ENCODE results near the gene SNAP25. TPM values are rescaled to one million over a fixed set of nuclear protein-coding genes. Genes with fewer than 3 reads are reported as not detected.

SNAP25 gene
- total RNA-seq, 1 donor from 2014 or later: 1.9 TPM

DNA sequence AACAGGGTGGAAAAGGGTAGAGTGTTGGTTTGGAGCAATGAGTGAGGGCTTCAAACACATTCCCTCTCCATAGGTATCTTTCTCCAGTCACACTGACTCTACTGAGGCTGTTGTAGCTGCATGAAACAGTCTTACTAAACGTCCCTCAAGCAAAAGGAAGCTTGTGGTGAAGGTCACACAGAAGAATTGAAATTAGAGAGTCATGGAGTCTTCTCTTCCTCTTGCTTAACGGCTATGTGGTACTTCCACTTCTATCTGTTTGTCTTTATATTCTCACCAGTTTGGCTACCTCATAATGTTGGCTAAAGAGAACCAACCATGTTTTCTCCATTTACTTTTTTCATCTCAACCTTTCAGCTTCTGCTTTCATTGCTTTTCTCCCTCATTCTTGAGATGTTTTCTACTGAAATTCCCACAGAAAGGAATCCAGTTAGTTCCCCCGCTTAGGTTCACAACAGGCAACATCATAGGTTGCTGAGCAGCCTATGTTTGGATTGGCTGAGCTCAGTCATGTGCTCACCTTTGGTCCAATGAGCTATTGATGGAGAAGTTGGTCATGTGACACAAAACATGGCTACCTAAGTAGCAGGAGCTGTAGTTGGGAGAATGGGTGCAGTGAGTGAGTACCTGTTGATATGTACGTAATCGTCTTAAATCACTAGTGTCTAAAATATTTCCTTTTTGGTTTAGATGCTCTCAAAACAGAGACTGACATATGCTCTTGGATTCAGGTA lies 99.8 kb downstream of the SNAP25 start:
- TF ChIP-seq, protein P1, sequence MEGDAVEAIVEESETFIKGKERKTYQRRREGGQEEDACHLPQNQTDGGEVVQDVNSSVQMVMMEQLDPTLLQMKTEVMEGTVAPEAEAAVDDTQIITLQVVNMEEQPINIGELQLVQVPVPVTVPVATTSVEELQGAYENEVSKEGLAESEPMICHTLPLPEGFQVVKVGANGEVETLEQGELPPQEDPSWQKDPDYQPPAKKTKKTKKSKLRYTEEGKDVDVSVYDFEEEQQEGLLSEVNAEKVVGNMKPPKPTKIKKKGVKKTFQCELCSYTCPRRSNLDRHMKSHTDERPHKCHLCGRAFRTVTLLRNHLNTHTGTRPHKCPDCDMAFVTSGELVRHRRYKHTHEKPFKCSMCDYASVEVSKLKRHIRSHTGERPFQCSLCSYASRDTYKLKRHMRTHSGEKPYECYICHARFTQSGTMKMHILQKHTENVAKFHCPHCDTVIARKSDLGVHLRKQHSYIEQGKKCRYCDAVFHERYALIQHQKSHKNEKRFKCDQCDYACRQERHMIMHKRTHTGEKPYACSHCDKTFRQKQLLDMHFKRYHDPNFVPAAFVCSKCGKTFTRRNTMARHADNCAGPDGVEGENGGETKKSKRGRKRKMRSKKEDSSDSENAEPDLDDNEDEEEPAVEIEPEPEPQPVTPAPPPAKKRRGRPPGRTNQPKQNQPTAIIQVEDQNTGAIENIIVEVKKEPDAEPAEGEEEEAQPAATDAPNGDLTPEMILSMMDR (IDR thresholded peaks at IDR 0.05): no peak
- Histone ChIP-seq H3K27ac (no peak overlapping the region), H3K27me3 (no peaks in the 10 kb centered on the region), H3K9me3 (no peaks in the 10 kb centered on the region), H3K4me1 (no peaks in the 10 kb centered on the region), H3K36me3 (no peaks in the 10 kb centered on the region), H3K4me3 (no peak overlapping the region)
- DNase-seq (no peak), ATAC-seq (no peak)
- intact Hi-C loops (cut with DNase I): no loop called here

DNA sequence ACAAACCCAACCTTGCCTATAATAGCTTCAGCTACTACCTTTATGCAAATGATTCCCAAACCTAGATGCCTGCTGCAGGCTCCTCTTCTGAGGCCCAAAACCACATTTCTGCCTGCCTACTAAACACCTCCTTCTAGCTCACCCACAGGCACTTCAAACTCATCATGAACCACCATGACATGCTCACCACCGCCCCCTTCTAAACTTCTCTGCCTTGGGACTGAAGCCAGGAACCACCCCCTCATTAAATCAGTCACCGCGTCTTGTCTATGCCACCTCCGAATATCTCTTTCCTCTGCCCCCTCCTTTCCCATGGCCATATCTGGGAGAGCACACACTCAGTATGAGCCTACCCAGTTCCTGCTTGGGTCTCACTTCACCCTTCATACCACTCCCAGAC lies 101.2 kb downstream of the SNAP25 start:
- H3K4me1 ChIP-seq: no peaks in the 10 kb centered on the region
- H3K27me3 ChIP-seq: no peaks in the 10 kb centered on the region
- ATAC-seq (no peak), DNase-seq (no peak)
- H3K27ac ChIP-seq: no peak overlapping the region
- intact Hi-C loops (cut with DNase I): no loop called here
- H3K9me3 ChIP-seq: no peaks in the 10 kb centered on the region
- H3K36me3 ChIP-seq: no peaks in the 10 kb centered on the region
- H3K4me3 ChIP-seq: no peak overlapping the region
- TF ChIP-seq, protein P1 (IDR thresholded peaks at IDR 0.05): no peak

DNA sequence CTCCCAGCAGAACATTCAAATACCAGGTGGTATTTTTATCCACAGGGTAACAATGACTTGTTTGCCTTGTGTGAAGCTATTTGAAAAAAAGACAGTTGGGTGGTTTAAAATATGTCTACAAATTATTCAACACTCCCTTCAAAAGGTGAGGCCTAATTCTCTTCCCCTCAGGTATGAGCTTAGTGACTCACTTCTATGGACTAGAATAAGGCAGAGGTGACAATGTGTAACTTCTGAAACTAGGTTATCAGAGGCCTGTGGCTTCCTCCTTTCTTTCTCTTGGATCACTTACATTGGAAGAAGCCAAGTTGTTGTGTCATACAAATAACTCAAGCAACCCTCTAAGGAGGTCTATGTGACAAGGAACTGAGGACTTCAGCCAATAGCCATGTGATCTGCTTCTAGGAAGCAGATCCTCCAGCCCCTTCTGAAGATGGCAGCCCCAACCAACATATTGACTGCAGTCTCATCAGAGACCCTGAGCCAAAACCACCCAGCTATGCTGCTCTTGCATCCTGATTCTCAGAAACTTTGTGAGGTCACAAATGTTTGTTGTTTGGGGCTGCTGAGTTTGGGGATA lies 102.6 kb downstream of the SNAP25 start:
- DNase-seq (no peak), ATAC-seq (no peak)
- no peak overlapping the region for H3K27ac ChIP-seq
- TF ChIP-seq, protein P1 (IDR thresholded peaks at IDR 0.05): no peak
- H3K9me3 ChIP-seq: no peaks in the 10 kb centered on the region
- H3K4me1 ChIP-seq: no peaks in the 10 kb centered on the region
- intact Hi-C loops (cut with DNase I): no loop called here
- H3K27me3 ChIP-seq: no peaks in the 10 kb centered on the region
- no peak overlapping the region for H3K4me3 ChIP-seq
- no peaks in the 10 kb centered on the region for H3K36me3 ChIP-seq

DNA sequence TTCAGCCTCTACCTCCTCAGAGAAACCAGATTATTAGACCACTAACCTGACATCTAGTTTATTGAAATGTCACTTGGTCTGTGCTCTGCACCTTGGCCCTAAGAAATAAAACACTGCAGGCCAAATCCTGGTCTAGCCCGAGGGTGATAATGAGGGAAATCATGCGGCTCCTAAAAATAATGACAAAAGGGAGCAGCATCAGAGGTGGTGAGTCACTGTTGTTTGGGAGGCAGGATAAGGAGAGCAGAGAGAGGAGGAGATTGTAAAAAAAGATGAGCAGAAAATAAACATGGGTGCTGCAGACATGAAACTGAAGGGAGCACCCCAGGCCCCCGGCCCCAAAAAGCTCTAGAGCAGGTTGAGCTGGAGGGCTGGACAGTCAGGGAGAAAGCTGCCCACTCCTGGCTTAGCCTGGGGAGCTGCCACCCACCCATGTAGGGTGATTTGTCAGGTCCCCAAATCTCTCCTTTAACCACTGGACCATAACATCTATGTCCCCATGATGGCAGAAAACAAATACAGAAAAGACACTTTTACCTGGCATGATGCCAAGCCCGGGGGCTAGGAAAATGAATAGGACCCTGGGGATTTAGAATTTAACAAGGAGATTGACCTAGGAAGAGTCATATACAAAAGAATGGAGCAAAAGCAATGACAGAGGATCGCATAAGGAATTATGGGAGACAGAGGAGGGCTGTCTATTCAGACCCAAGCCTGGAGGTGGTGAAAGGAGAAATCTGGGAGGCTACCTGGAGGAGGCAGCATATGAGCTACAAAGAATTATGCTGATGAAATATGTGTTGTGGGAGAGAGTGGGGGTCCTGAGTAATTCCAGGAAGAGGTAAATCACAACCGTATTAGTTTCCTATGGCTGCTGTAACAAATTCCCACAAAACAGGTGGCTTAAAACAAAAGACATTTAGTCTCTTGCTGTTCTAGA lies 103.7 kb downstream of the SNAP25 start:
- no peak overlapping the region for H3K27ac ChIP-seq
- no peaks in the 10 kb centered on the region for H3K27me3 ChIP-seq
- TF ChIP-seq, protein P1 (IDR thresholded peaks at IDR 0.05): no peak
- no peak overlapping the region for H3K4me3 ChIP-seq
- no peaks in the 10 kb centered on the region for H3K9me3 ChIP-seq
- ATAC-seq (no peak), DNase-seq (no peak)
- no peaks in the 10 kb centered on the region for H3K4me1 ChIP-seq
- intact Hi-C loops (cut with DNase I): no loop called here
- no peaks in the 10 kb centered on the region for H3K36me3 ChIP-seq

DNA sequence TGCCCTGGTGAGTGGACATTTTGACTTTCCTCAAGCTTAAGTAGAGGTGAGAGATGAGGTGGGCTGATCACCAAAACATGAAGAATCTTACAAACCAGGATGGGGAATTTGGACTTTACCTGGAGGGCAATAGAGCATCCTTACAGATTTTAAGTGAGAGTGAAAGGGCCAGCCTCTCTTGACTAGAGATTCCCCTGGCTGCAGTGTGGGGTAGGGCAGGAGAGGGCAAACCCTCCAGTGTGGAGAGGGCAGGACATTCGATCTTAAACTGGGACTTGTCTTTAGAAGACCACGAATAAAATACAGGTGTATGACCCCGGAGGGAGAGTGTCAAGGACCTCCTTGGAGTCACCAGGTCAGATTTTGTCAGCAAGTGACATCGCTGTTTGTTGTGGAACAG lies 105.1 kb downstream of the SNAP25 start:
- intact Hi-C loops (cut with DNase I): no loop called here
- no peak for DNase-seq

More for the DNA sequence above, 105.1 kb downstream of the SNAP25 start:
- no peak for ATAC-seq
- Histone ChIP-seq H3K27me3 (no peaks in the 10 kb centered on the region), H3K36me3 (no peaks in the 10 kb centered on the region), H3K9me3 (no peaks in the 10 kb centered on the region), H3K4me1 (no peaks in the 10 kb centered on the region), H3K27ac (no peak overlapping the region), H3K4me3 (no peak overlapping the region)
- TF ChIP-seq, protein P1 (IDR thresholded peaks at IDR 0.05): no peak
